HG03378 (cell line): ENCODE results near the gene STX4.
A peak's percentile ranks its signal among the peaks of the same experiment; 100 is the strongest.

Experiments used
- ATAC-seq: cut with Tn5 transposase; IDR thresholded peaks from one replicate; pipeline ENCODE4 v1.9.1; 2021; ENCODE audit warnings: mild to moderate bottlenecking, moderate library complexity; ENCODE audit not compliant: unreplicated experiment

Gene STX4, protein sequence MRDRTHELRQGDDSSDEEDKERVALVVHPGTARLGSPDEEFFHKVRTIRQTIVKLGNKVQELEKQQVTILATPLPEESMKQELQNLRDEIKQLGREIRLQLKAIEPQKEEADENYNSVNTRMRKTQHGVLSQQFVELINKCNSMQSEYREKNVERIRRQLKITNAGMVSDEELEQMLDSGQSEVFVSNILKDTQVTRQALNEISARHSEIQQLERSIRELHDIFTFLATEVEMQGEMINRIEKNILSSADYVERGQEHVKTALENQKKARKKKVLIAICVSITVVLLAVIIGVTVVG

DNA sequence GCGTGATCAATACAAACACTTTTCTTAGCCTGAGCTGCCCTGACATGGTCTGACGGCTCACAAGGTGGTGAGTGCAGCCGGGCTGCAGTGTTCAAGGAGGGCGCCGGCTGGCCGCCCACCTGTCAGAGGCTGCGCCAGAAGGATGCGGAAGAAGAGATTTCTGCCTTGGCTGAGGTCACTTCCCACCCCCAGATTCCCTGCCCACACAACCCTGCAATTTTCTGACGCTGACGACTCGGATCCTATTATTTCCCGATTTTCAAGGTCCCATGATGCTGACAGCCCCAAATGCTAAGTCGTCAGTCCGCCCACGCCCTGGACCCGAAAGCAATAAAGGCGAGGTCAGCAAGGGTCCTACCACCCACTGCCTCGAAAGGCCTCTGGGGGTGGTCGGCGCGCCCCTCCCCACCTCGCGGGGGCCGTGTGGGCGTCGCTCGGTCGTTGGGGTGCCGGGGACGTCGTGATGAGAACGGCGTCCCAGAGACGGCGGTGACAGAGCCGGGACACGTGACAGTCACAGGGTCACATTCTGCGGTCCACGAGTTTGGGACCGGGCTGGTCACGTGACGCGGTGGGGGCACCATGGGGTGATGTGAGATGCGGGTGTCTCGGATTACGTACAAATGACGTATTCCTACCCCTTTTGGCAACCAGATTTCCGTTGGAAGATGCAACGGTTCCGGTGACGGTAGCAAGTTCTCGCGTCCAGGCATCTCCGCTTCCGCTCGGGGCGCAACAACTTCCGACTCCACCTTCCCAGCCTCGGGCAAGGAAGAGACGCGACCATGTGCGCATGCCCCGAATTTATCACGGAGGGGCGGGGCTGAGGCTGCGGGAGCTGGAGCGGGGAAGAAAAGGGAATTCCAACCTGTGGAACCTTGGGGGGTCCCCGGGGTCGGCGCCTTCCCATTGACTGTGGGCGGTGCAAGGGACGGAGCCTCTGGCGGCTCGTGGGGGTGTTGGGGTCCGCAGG is at the start of gene STX4:
TSS of gene STX4 (plus strand) at position 823 of the 973 bp plus-strand sequence. CDS start 248 bp downstream, outside the sequence.
- ATAC-seq = peak; percentile 80

DNA sequence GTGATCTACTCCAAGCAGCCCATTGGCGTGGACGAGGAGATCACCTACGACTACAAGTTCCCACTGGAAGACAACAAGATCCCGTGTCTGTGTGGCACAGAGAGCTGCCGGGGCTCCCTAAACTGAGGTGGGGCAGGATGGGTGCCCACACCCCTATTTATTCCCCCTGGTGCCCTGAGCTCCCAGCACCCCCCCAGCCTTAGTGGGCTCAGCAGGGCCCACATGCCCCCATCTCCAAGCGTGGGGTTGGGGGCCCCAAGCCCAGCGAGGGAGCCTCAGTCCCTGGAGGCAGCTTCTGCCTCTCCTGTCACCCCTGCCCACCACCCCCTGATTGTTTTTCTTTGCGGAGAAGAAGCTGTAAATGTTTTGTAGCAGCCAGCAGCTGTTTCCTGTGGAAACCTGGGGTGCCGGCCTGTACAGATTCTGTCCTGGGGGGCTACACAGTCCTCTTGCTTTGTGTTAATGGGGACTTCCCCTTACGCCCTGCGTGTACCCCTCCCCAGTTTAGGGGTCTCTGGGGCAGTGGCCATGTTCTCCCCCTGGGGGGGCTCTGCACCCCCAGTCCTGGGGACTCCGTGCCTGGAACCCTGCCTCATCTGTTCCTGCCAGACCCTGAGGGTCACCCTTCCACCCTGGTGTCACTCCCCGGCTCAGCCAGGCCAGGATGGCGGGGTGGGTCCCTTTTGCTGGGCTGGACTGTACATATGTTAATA is 49.3 kb upstream of the STX4 start:
- no peak for ATAC-seq

- ATAC-seq = no peak
Measured at GRCh38 chr16:30984669-30985400, 48.5 kb upstream of the STX4 start, which contains the start of gene HSD3B7. Gene HSD3B7 (plus strand): TSS chr16:30985207. CDS start chr16:30985659, 452 bp downstream.

DNA sequence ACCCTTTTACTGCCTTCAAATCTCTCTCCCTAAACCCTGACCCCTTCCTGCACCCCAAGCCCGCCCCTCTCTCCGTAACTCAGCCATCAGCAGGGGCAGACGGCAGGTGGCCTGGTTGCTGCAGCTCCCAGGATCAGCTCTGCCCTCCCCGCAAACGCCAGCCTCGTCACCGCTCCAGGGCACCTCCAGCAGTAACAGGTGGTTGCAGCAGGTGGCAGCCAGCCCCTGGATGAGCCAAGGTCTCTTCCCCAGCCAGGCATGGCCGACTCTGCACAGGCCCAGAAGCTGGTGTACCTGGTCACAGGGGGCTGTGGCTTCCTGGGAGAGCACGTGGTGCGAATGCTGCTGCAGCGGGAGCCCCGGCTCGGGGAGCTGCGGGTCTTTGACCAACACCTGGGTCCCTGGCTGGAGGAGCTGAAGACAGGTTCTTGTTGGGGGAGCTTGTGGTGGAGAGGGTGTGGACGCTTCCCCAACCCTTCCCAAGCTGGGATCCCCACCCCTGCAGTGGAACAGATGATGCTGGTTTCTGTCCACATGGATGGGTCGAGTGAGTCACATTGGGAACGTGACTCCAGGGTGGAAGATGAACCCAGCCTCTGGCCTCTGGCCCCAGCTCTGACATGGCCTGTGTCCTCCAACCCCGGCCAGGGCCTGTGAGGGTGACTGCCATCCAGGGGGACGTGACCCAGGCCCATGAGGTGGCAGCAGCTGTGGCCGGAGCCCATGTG is 47.8 kb upstream of the STX4 start:
- no peak for ATAC-seq

DNA sequence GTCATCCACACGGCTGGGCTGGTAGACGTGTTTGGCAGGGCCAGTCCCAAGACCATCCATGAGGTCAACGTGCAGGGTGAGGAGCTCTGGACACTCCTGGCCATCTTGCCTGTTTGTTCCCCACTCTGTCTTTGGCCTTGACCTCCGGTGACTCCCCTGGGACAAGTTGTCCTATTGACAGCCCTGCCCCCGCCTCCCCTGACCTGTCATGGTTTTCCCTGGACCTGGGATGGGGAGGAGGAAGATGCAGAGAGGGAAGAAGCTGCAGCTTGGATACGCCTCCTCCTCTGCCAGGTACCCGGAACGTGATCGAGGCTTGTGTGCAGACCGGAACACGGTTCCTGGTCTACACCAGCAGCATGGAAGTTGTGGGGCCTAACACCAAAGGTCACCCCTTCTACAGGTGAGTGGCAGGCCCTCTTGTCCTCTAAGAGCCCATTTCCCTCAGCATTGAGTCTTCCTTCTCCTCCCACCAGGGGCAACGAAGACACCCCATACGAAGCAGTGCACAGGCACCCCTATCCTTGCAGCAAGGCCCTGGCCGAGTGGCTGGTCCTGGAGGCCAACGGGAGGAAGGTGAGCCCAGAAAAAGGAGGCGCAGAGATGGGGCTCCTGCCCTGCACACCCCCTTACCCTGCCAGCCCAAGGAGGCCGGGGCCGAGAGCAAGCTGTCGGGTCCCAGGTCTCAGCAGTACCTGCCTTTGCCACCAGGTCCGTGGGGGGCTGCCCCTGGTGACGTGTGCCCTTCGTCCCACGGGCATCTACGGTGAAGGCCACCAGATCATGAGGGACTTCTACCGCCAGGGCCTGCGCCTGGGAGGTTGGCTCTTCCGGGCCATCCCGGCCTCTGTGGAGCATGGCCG is 47.0 kb upstream of the STX4 start:
- no peak for ATAC-seq

- ATAC-seq = no peak
Measured at GRCh38 chr16:30987581-30988190, 45.7 kb upstream of the STX4 start.

- no peak for ATAC-seq
Measured at GRCh38 chr16:30989469-30990047, 43.8 kb upstream of the STX4 start.

DNA sequence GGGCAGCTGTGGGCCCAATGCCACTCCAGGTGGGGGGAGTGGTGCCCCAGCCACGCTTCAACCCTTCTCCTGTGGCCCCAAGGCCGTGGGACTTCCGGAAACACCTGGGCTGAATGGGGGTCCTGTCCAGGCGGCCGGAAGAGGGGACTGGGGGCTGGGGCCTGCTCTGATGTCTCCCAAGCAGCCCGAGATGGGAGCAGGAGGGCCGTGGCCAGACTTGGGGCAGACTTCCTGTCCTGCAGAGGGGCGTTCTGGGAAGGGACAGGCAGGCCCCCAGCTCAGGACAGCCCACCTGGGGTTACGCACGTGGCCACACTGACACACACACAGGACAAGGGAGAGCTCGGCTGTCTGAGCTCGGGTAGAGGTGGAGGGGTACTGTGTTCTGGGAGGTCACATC is 43.3 kb upstream of the STX4 start:
- ATAC-seq = no peak

- no peak for ATAC-seq
Measured at GRCh38 chr16:30991052-30991451, 42.3 kb upstream of the STX4 start.

- ATAC-seq = no peak
Measured at GRCh38 chr16:30992276-30992780, 41.0 kb upstream of the STX4 start.

DNA sequence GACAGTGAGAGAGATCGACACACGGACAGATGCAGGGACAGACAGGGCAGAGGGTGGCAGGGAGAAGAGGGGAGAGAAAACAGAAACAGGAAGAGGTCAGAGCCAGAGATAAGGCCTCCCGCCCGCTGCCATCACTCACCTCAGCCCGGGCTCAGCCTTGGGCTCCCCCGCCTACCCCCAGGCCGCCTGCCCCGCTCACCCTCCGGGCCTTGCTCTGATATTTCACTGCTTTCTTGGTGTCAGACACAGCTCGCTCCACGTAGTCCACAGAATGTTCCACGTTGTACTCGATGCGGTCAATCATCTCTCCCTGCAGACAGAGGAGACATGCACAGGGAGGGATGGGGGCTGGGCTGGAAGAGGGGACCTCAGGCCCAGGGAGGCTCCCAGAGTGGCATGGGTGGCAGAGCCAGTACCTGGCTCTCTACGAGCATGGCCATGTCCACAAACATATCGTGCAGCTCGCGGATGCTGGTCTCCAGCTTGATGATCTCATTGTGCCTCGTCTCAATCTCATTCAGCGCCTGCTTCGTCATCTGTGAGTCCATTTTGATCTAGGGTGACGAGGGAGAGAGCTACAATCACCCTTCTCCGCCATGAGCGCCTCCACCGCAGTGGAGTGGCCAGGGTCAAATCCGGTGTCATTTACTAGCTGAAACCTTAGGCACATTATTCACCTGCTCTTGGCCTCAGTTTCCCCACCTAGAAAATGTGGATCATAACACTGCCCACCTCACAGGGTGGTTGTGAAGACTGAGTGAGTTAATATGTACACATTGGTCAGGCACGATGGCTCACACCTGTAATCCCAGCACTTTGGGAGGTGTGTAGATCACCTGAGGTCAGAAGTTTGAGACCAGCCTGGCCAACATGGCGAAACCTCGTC is 40.2 kb upstream of the STX4 start:
- ATAC-seq = no peak

DNA sequence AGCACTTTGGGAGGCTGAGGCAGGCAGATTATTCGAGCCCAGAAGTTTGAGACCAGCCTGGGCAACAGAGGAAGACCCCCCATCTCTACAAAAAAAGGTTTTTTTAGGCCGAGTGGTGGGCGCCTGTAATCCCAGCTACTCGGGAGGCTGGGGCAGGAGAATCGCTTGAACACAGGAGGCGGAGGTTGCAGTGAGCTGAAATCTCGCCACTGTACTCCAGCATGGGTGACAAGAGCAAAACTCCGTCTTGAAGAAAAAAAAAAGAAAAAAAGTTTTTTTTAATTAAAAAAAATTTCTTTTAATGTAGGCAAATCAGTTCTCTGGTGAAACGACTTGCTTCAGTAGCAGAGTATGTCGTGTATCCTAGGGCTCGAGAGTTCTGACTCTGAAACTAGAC is 37.4 kb upstream of the STX4 start:
- ATAC-seq = no peak

DNA sequence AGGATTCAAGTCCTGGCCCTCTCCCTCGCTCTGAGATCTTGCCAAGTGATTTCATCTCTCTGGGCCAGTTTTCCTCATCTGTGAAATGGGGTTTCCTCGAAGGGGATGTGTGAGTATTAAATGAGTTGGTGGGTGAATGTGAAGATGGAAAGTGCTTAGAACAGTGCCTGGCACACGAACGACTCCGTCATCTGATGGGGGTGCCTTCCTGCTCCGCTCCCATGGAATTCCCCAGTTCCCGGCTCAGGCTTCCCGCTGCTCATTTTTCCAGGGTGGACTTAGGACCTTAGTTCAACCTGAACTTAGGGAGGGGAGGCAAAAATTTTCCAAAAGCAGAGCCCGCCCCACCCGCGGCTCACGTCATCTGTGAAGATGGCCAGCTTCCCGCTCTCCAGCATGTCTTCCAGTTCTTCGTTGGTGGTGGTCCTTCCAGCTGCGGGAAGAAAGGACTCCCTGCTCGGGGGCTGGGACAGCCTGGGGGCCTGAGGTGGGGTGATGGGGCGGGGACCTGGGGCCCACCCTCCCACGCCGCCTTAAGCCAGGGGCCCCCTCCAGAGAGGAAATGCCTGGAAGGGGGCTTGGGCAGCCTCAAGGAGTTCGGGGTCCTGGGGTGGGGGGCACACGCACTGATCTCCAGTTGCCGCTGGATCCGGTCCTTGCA is 36.9 kb upstream of the STX4 start:
- ATAC-seq = no peak

- no peak for ATAC-seq
Measured at GRCh38 chr16:30996985-30997724, 36.2 kb upstream of the STX4 start.
